ENCODE measurements around the gene AKR7A2. TPM values are rescaled to one million over a fixed set of nuclear protein-coding genes. Genes with fewer than 3 reads are reported as not detected.
"Not testable (repeated sequence)": the region's sequence is repeated elsewhere in the genome, so short reads cannot be mapped to it uniquely, and the experiment has no call there.

Gene AKR7A2
- total and polyA plus RNA-seq, 9 of the 15 experiments (the other 6 are each of a cell fraction or from before 2014, with no cell fraction given): 2.0 to 78.4 (median 49.4) TPM

DNA sequence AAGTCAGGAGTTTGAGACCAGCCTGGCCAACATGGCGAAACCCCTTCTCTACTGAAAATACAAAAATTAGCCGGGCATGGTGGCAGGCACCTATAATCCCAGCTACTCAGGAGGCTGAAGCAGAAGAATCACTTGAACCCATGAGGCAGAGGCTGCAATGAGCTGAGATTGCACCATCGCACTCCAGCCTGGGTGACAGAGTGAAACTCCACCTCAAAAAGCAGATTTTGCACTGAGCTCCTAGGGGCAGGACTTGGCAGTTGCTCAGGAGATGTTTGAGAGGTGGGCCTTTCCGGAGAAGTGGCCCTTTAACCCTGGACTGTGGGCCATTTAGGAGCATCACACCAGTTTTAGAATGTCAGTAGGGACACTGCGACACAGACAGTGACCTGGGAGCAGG is 55.6 kb downstream of the AKR7A2 start:
- intact Hi-C loops (cut with micrococcal nuclease); H3K4me3 ChIP-seq; in situ Hi-C loops (cut with MboI); CTCF ChIA-PET (ENCODE audit: low intra/inter-chr PET ratio); H2AFZ ChIP-seq (ENCODE audit: low read depth, low read length); DNase-seq (ENCODE audit: extremely low read depth in 1 of 4, low spot score in 3 of 4); H3K4me2 ChIP-seq (ENCODE audit: insufficient read depth, low read length); H3K9me1 ChIP-seq (ENCODE audit: control insufficient read depth, insufficient read depth, low read length); ATAC-seq; BruUV-seq (replicated peaks); H3K27me3 ChIP-seq (ENCODE audit: control insufficient read depth in 2 of 2, insufficient read depth in 2 of 2, low read length in 2 of 2); H3K9me3 ChIP-seq (replicated peaks; ENCODE audit: control insufficient read depth, insufficient read depth, low read depth, low read length); H3K27ac ChIP-seq (ENCODE audit: extremely low read depth, low read depth, low read length); FAIRE-seq; H4K20me1 ChIP-seq (replicated peaks; ENCODE audit: control insufficient read depth, insufficient read depth, low read length): not testable (repeated sequence)
- Histone ChIP-seq H3K9ac (ENCODE audit: insufficient read depth in 1 of 2, low read depth in 2 of 2, low read length in 2 of 2) (peak overlapping the region in 1 of 2 experiments; percentile 32; a peak in 1 of 4 replicates), H3K79me2 (ENCODE audit: control insufficient read depth, insufficient read depth, low read length) (peaks cover 54% of the 10 kb centered on the region), H3K36me3 (ENCODE audit: control insufficient read depth, insufficient read depth, low read length) (peaks cover 84% of the 10 kb centered on the region), H3K4me1 (replicated peaks in 1 of 2; ENCODE audit: control insufficient read depth in 2 of 2, insufficient read depth in 2 of 2, low read length in 2 of 2) (peaks cover 14 to 34% of the 10 kb centered on the region in 2 experiments; a peak in 4 of 5 replicates)
- 98% methylated on average over 5 of the region's 5 CpGs for WGBS (ENCODE audit: insufficient coverage, low coverage, missing lambda C conversion rate)
- POLR2A ChIA-PET: interaction anchor here (1.0 to 2.2 kb wide), 4 partner anchors 9 to 225 kb away, joined by 3 to 9 read pairs (median 4); no protein-coding TSS in a partner anchor
- TF ChIP-seq NR3C1 (CRISPR knock-in tag; IDR thresholded peaks at IDR 0.05): 0 out of 2 replicates have a peak, but pooled peaks have one; percentile 31

GRCh38 chr1:19255288-19255687 is 56.7 kb downstream of the AKR7A2 start:
- ChIA-PET CTCF (ENCODE audit: low intra/inter-chr PET ratio) (no interaction called here), POLR2A (interaction anchor here (0.6 to 1.6 kb wide), 7 partner anchors 9 to 226 kb away, joined by 3 to 6 read pairs (median 3); no protein-coding TSS in a partner anchor)
- peaks cover 4% of the 10 kb centered on the region for H4K20me1 ChIP-seq (replicated peaks; ENCODE audit: control insufficient read depth, insufficient read depth, low read length)
- WGBS (ENCODE audit: insufficient coverage, low coverage, missing lambda C conversion rate): 93% methylated on average over 4 of the region's 4 CpGs
- peaks cover 64% of the 10 kb centered on the region for H3K79me2 ChIP-seq (ENCODE audit: control insufficient read depth, insufficient read depth, low read length)
- no peak overlapping the region for H2AFZ ChIP-seq (ENCODE audit: low read depth, low read length)
- FAIRE-seq (no peak), DNase-seq (ENCODE audit: extremely low read depth in 1 of 4, low spot score in 3 of 4) (no peak), ATAC-seq (no peak)
- H3K9me3 ChIP-seq (replicated peaks; ENCODE audit: control insufficient read depth, insufficient read depth, low read depth, low read length): no peaks in the 10 kb centered on the region
- H3K4me3 ChIP-seq: no peak overlapping the region
- peaks cover 14 to 27% of the 10 kb centered on the region in 2 experiments; a peak in 4 of 5 replicates for H3K4me1 ChIP-seq (replicated peaks in 1 of 2; ENCODE audit: control insufficient read depth in 2 of 2, insufficient read depth in 2 of 2, low read length in 2 of 2)
- BruUV-seq (replicated peaks): no TSS peak
- no peak overlapping the region for H3K27ac ChIP-seq (ENCODE audit: extremely low read depth, low read depth, low read length)
- in situ Hi-C loops (cut with MboI): no loop called here
- H3K9ac ChIP-seq (ENCODE audit: insufficient read depth in 1 of 2, low read depth in 2 of 2, low read length in 2 of 2): no peak overlapping the region
- no peak for TF ChIP-seq MAFK (IDR thresholded peaks at IDR 0.05; ENCODE audit: low read length)
- peak; percentile 14; the same call in 1 of the 2 replicates for TF ChIP-seq RBFOX2 (IDR thresholded peaks at IDR 0.05; ENCODE audit: low read depth, low read length)
- TF ChIP-seq TBL1XR1 (IDR thresholded peaks at IDR 0.05; ENCODE audit: low read length in 2 of 2): no peak
- TF ChIP-seq U2AF2 (optimal IDR thresholded peaks at IDR 0.05; ENCODE audit: low read depth, low read length): no peak
- TF ChIP-seq ZNF436 (CRISPR knock-in tag; IDR thresholded peaks at IDR 0.05): no peak
- TF ChIP-seq POLR2AphosphoS2 (IDR thresholded peaks at IDR 0.05; ENCODE audit: low read length): no peak
- TF ChIP-seq ZNF121 (CRISPR knock-in tag; conservative IDR thresholded peaks at IDR 0.05): 0 out of 2 replicates have a peak, but pooled peaks have one; percentile 5
- TF ChIP-seq, protein P1, sequence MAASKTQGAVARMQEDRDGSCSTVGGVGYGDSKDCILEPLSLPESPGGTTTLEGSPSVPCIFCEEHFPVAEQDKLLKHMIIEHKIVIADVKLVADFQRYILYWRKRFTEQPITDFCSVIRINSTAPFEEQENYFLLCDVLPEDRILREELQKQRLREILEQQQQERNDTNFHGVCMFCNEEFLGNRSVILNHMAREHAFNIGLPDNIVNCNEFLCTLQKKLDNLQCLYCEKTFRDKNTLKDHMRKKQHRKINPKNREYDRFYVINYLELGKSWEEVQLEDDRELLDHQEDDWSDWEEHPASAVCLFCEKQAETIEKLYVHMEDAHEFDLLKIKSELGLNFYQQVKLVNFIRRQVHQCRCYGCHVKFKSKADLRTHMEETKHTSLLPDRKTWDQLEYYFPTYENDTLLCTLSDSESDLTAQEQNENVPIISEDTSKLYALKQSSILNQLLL (CRISPR knock-in tag; IDR thresholded peaks at IDR 0.05; ENCODE audit: borderline replicate concordance): no peak
- TF ChIP-seq ETS2 (tag; IDR thresholded peaks at IDR 0.05; ENCODE audit: borderline replicate concordance, poor library complexity, severe bottlenecking): no peak
- TF ChIP-seq BRCA1 (IDR thresholded peaks at IDR 0.05): no peak
- TF ChIP-seq BRCA1 (CRISPR knock-in tag; IDR thresholded peaks at IDR 0.05): no peak
- no peak for TF ChIP-seq CCNT2 (IDR thresholded peaks at IDR 0.05; ENCODE audit: borderline replicate concordance, extremely low read depth, insufficient read length, low read depth, low read length)
- TF ChIP-seq TCFL5 (CRISPR knock-in tag; conservative IDR thresholded peaks at IDR 0.05): no peak
- TF ChIP-seq NFXL1 (CRISPR knock-in tag; IDR thresholded peaks at IDR 0.05): no peak
- TF ChIP-seq ZNF354B (CRISPR knock-in tag; IDR thresholded peaks at IDR 0.05): no peak
- no peak for TF ChIP-seq HNRNPLL (IDR thresholded peaks at IDR 0.05; ENCODE audit: low read depth, low read length, poor library complexity, severe bottlenecking)
- no peaks in the 10 kb centered on the region for H3K27me3 ChIP-seq (ENCODE audit: control insufficient read depth in 2 of 2, insufficient read depth in 2 of 2, low read length in 2 of 2)
- peaks cover 3% of the 10 kb centered on the region for H3K9me1 ChIP-seq (ENCODE audit: control insufficient read depth, insufficient read depth, low read length)
- H3K36me3 ChIP-seq (ENCODE audit: control insufficient read depth, insufficient read depth, low read length): peaks cover 76% of the 10 kb centered on the region
- H3K4me2 ChIP-seq (ENCODE audit: insufficient read depth, low read length): no peak overlapping the region
- intact Hi-C loops (cut with micrococcal nuclease): no loop called here

Measured in K562 (cell line).